MM.1S (cell line): ENCODE data around the gene PNLIPRP1.

Experiments
- DNase-seq: peaks from one replicate; pipeline ENCODE4 v3.0.0-alpha.2; 2015
- H2AFZ ChIP-seq: fragments of 300-600 bp; sonication (generic); 2 replicates; pipeline ENCODE4 v1.6.0; 2016; ENCODE audit warnings: antibody characterized with exemption, low read length
- H3F3A ChIP-seq: fragments of 300-600 bp; sonication (generic); 2 replicates; pipeline ENCODE4 v1.6.1; 2016; ENCODE audit warnings: mild to moderate bottlenecking, antibody characterized with exemption, low read length, moderate library complexity, mixed read lengths; ENCODE audit not compliant: insufficient read depth
- H3K27ac ChIP-seq: fragments of 300-600 bp; sonication (generic); 2 replicates; pipeline ENCODE4 v1.5.1; 2016; ENCODE audit warnings: mild to moderate bottlenecking, low read length
- H3K27me3 ChIP-seq: fragments of 300-600 bp; sonication (generic); replicated peaks from 2 replicates; pipeline ENCODE4 v1.6.0; 2016; ENCODE audit warnings: low read length; ENCODE audit not compliant: insufficient read depth
- H3K36me3 ChIP-seq: fragments of 300-600 bp; sonication (generic); replicated peaks from 2 replicates; pipeline ENCODE4 v1.6.1; 2016; ENCODE audit warnings: mild to moderate bottlenecking, low read length, mixed read lengths; ENCODE audit not compliant: insufficient read depth
- H3K4me1 ChIP-seq: fragments of 300-600 bp; sonication (generic); 2 replicates; pipeline ENCODE4 v1.6.1; 2016; ENCODE audit warnings: low read length, mixed read lengths
- H3K4me2 ChIP-seq: fragments of 300-600 bp; sonication (generic); 2 replicates; pipeline ENCODE4 v1.6.0; 2016; ENCODE audit warnings: low read depth, low read length
- H3K4me3 ChIP-seq: fragments of 300-600 bp; sonication (generic); 2 replicates; pipeline ENCODE4 v1.5.1; 2016; ENCODE audit warnings: low read length, mixed read lengths
- H3K79me2 ChIP-seq: fragments of 300-600 bp; sonication (generic); 2 replicates; pipeline ENCODE4 v1.6.1; 2016; ENCODE audit warnings: mixed run types, low read length, mixed read lengths
- H3K9ac ChIP-seq: fragments of 300-600 bp; sonication (generic); 2 replicates; pipeline ENCODE4 v1.6.1; 2016; ENCODE audit warnings: low read length, mixed read lengths
- H3K9me2 ChIP-seq: fragments of 300-600 bp; sonication (generic); replicated peaks from 2 replicates; pipeline ENCODE4 v1.6.1; 2016; ENCODE audit warnings: mild to moderate bottlenecking, low read length, mixed read lengths; ENCODE audit not compliant: insufficient read depth
- H3K9me3 ChIP-seq: fragments of 300-600 bp; sonication (generic); replicated peaks from 2 replicates; pipeline ENCODE4 v1.6.1; 2016; ENCODE audit warnings: mild to moderate bottlenecking, low read length, mixed read lengths; ENCODE audit not compliant: insufficient read depth
- H4K20me1 ChIP-seq: fragments of 300-600 bp; sonication (generic); 2 replicates; pipeline ENCODE4 v1.6.1; 2016; ENCODE audit warnings: mild to moderate bottlenecking, low read length, moderate library complexity, mixed read lengths; ENCODE audit not compliant: insufficient read depth
- EZH2 ChIP-seq: fragments of 300-600 bp; sonication (generic); optimal IDR thresholded peaks from 2 replicates; pipeline ENCODE3; 2017; ENCODE audit warnings: low read depth, mild to moderate bottlenecking, antibody characterized with exemption, low read length, mixed read lengths
- EZH2phosphoT487 ChIP-seq: fragments of 300-600 bp; sonication (generic); IDR thresholded peaks from 2 replicates; pipeline ENCODE4 v1.6.1; 2018; ENCODE audit warnings: antibody characterized with exemption, low read length
- TF ChIP-seq, protein P1 (sequence below): fragments of 300-600 bp; sonication (generic); IDR thresholded peaks from 2 replicates; pipeline ENCODE4 v1.5.1; 2016; ENCODE audit warnings: antibody characterized with exemption, low read length, mixed read lengths

The PNLIPRP1 gene

GRCh38 chr10:116590590-116591444, at the start of gene PNLIPRP1:
Gene PNLIPRP1 (plus strand): TSS chr10:116590959. CDS start chr10:116591130, 171 bp downstream.
- H3K79me2 ChIP-seq = no peaks in the 10 kb centered on the region
- no peak within 1 kb of the TSS for H3K9ac ChIP-seq
- H4K20me1 ChIP-seq = no peaks in the 10 kb centered on the region
- H3K27me3 ChIP-seq = no peaks in the 10 kb centered on the region
- no peaks in the 10 kb centered on the region for H3K36me3 ChIP-seq
- no peak within 1 kb of the TSS for H2AFZ ChIP-seq
- no peaks in the 10 kb centered on the region for H3F3A ChIP-seq
- H3K4me1 ChIP-seq = no peaks in the 10 kb centered on the region
- no peak within 1 kb of the TSS for H3K4me2 ChIP-seq
- H3K27ac ChIP-seq = no peak within 1 kb of the TSS
- H3K9me2 ChIP-seq = no peaks in the 10 kb centered on the region
- TF ChIP-seq, protein P1, sequence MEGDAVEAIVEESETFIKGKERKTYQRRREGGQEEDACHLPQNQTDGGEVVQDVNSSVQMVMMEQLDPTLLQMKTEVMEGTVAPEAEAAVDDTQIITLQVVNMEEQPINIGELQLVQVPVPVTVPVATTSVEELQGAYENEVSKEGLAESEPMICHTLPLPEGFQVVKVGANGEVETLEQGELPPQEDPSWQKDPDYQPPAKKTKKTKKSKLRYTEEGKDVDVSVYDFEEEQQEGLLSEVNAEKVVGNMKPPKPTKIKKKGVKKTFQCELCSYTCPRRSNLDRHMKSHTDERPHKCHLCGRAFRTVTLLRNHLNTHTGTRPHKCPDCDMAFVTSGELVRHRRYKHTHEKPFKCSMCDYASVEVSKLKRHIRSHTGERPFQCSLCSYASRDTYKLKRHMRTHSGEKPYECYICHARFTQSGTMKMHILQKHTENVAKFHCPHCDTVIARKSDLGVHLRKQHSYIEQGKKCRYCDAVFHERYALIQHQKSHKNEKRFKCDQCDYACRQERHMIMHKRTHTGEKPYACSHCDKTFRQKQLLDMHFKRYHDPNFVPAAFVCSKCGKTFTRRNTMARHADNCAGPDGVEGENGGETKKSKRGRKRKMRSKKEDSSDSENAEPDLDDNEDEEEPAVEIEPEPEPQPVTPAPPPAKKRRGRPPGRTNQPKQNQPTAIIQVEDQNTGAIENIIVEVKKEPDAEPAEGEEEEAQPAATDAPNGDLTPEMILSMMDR = no peak
- TF ChIP-seq EZH2phosphoT487 (no peak), EZH2 (no peak)
- H3K9me3 ChIP-seq = no peaks in the 10 kb centered on the region
- no peak for DNase-seq
- H3K4me3 ChIP-seq = no peak within 1 kb of the TSS

DNA sequence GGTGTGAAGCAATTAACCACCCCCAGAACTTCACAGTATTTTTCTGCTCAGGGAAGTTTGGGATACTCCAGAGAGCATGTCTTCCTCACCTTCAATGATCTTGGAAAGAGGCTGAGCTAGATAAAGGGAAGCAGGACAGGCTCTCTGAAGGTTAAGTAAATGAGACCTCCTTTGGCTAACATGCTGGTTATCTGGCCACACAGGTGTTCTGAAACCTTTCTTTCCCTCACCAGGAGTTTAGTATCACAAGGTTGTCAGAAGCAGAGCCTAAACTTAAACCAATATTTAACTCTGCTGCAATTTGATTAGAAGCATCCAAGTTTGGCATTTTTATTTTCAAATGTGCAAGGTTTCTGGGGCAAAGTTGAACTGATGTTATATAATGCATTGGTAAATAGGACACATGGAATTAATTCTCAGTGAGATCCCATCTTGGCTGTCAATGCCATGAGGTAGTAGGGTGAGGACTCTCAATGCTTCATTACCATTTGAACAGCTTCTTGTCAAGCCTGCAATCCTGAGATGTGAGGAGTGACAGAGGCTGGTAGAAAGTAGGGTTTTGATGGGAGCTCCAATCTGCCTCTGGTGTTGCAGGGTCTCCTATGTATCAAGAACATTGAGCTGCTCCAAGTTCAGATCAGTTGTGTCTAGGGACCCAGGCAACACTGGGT, 48.6 kb upstream of the PNLIPRP1 start:
- H2AFZ ChIP-seq = no peak overlapping the region
- no peaks in the 10 kb centered on the region for H3K27me3 ChIP-seq
- H3K27ac ChIP-seq = no peak overlapping the region
- H3K9ac ChIP-seq = no peak overlapping the region
- H3K79me2 ChIP-seq = no peaks in the 10 kb centered on the region
- H3K4me2 ChIP-seq = no peak overlapping the region
- no peaks in the 10 kb centered on the region for H3K4me1 ChIP-seq
- no peaks in the 10 kb centered on the region for H3F3A ChIP-seq
- H3K4me3 ChIP-seq = no peak overlapping the region
- no peaks in the 10 kb centered on the region for H4K20me1 ChIP-seq
- H3K9me2 ChIP-seq = no peaks in the 10 kb centered on the region
- DNase-seq = no peak
- no peaks in the 10 kb centered on the region for H3K9me3 ChIP-seq
- H3K36me3 ChIP-seq = no peaks in the 10 kb centered on the region
- TF ChIP-seq EZH2 (no peak), EZH2phosphoT487 (no peak)
- TF ChIP-seq, protein P1 = no peak

GRCh38 chr10:116545122-116545521, 45.6 kb upstream of the PNLIPRP1 start:
- Histone ChIP-seq H4K20me1 (no peaks in the 10 kb centered on the region), H3K9me2 (no peaks in the 10 kb centered on the region), H3K36me3 (no peaks in the 10 kb centered on the region), H3K4me1 (no peaks in the 10 kb centered on the region), H3K27ac (no peak overlapping the region), H3K27me3 (no peaks in the 10 kb centered on the region), H3K9ac (no peak overlapping the region), H3K79me2 (no peaks in the 10 kb centered on the region), H3F3A (no peaks in the 10 kb centered on the region), H3K9me3 (no peaks in the 10 kb centered on the region), H2AFZ (no peak overlapping the region), H3K4me2 (no peak overlapping the region), H3K4me3 (no peak overlapping the region)
- TF ChIP-seq EZH2 (no peak), EZH2phosphoT487 (no peak)
- TF ChIP-seq, protein P1 = no peak
- no peak for DNase-seq
